ENCODE data around the gene ELL2.

Gene ELL2

GRCh38 chr5:95961617-95962474 is at the start of gene ELL2:
Gene ELL2 (minus strand): TSS chr5:95961851. CDS start chr5:95961721, 130 bp downstream.
- peak; percentile 98 for DNase-seq (ENCODE audit: low spot score)

GRCh38 chr5:96008987-96009647 is 47.5 kb upstream of the ELL2 start:
- DNase-seq (ENCODE audit: low spot score), result no peak

- no peak for DNase-seq (ENCODE audit: low spot score)
These were observed 46.8 kb upstream of the ELL2 start for GRCh38 chr5:96008487-96008886.

GRCh38 chr5:96007051-96007450 is 45.4 kb upstream of the ELL2 start:
- no peak for DNase-seq (ENCODE audit: low spot score)

GRCh38 chr5:96006291-96006690 is 44.6 kb upstream of the ELL2 start:
- DNase-seq (ENCODE audit: low spot score), result no peak

- DNase-seq (ENCODE audit: low spot score), result no peak
These were observed 43.1 kb upstream of the ELL2 start for GRCh38 chr5:96004754-96005153.

- DNase-seq (ENCODE audit: low spot score), result no peak
These were observed 42.4 kb upstream of the ELL2 start for GRCh38 chr5:96004087-96004486.

- DNase-seq (ENCODE audit: low spot score), result no peak
These were observed 39.6 kb upstream of the ELL2 start for GRCh38 chr5:96001262-96001661.

GRCh38 chr5:96000308-96000707 is 38.7 kb upstream of the ELL2 start:
- no peak for DNase-seq (ENCODE audit: low spot score)

GRCh38 chr5:95996904-95997723 is 35.5 kb upstream of the ELL2 start:
- DNase-seq (ENCODE audit: low spot score), result no peak

GRCh38 chr5:95995962-95996489 is 34.4 kb upstream of the ELL2 start:
- no peak for DNase-seq (ENCODE audit: low spot score)

- DNase-seq (ENCODE audit: low spot score), result no peak
These were observed 32.1 kb upstream of the ELL2 start for GRCh38 chr5:95993776-95994175.

GRCh38 chr5:95993266-95993665 is 31.6 kb upstream of the ELL2 start:
- no peak for DNase-seq (ENCODE audit: low spot score)

GRCh38 chr5:95989283-95990048 is 27.8 kb upstream of the ELL2 start:
- no peak for DNase-seq (ENCODE audit: low spot score)

- no peak for DNase-seq (ENCODE audit: low spot score)
These were observed 27.2 kb upstream of the ELL2 start for GRCh38 chr5:95988877-95989276.

- no peak for DNase-seq (ENCODE audit: low spot score)
These were observed 26.4 kb upstream of the ELL2 start for GRCh38 chr5:95988094-95988493.

GRCh38 chr5:95986937-95987520 is 25.4 kb upstream of the ELL2 start:
- no peak for DNase-seq (ENCODE audit: low spot score)

GRCh38 chr5:95986001-95986400 is 24.4 kb upstream of the ELL2 start:
- no peak for DNase-seq (ENCODE audit: low spot score)

- no peak for DNase-seq (ENCODE audit: low spot score)
These were observed 23.6 kb upstream of the ELL2 start for GRCh38 chr5:95985249-95985648.

GRCh38 chr5:95984287-95984938 is 22.8 kb upstream of the ELL2 start:
- DNase-seq (ENCODE audit: low spot score), result no peak

GRCh38 chr5:95983509-95983908 is 21.9 kb upstream of the ELL2 start:
- no peak for DNase-seq (ENCODE audit: low spot score)

Measured in LoVo (cell line).